ENCODE results near the gene FAT1.

GRCh38 chr4:186699881-186700397 is 23.7 kb downstream of the FAT1 start:
- TF ChIP-seq CTCF (IDR thresholded peaks at IDR 0.05) (no peak), POLR2A (IDR thresholded peaks at IDR 0.05) (no peak)

All from body of pancreas (tissue), 4 donors.